HEK293T (cell line): ENCODE data around the gene UNC5CL.

Experiments
- ARNT ChIP-seq: fragments of 450-650 bp; IDR thresholded peaks from 2 replicates; pipeline ENCODE4 v1.6.1; 2017; ENCODE audit warnings: mild to moderate bottlenecking
- BHLHE40 ChIP-seq: fragments of 450-650 bp; IDR thresholded peaks from 2 replicates; pipeline ENCODE4 v1.6.1; 2016; ENCODE audit warnings: mild to moderate bottlenecking, moderate library complexity, borderline replicate concordance
- CTBP1 ChIP-seq: fragments of 450-650 bp; IDR thresholded peaks from 2 replicates; pipeline ENCODE4 v1.6.1; 2016; ENCODE audit warnings: borderline replicate concordance
- FOXA1 ChIP-seq: fragments of 450-650 bp; IDR thresholded peaks from 2 replicates; pipeline ENCODE4 v1.6.1; 2016; ENCODE audit warnings: mild to moderate bottlenecking
- FOXK2 ChIP-seq: fragments of 450-650 bp; IDR thresholded peaks from 2 replicates; pipeline ENCODE4 v1.6.1; 2016; ENCODE audit warnings: mild to moderate bottlenecking
- FOXM1 ChIP-seq: fragments of 450-650 bp; IDR thresholded peaks from 2 replicates; pipeline ENCODE4 v1.6.1; 2017; ENCODE audit warnings: mild to moderate bottlenecking, borderline replicate concordance
- HDGF ChIP-seq: fragments of 450-650 bp; IDR thresholded peaks from 2 replicates; pipeline ENCODE4 v1.6.1; 2017; ENCODE audit warnings: antibody characterized with exemption, borderline replicate concordance
- NFRKB ChIP-seq: fragments of 450-650 bp; IDR thresholded peaks from 2 replicates; pipeline ENCODE4 v1.6.1; 2016; ENCODE audit warnings: mild to moderate bottlenecking, moderate library complexity
- SP1 ChIP-seq: fragments of 450-650 bp; IDR thresholded peaks from 2 replicates; pipeline ENCODE4 v1.6.1; 2017
- SUZ12 ChIP-seq: fragments of 450-650 bp; IDR thresholded peaks from 2 replicates; pipeline ENCODE4 v1.6.1; 2016; ENCODE audit warnings: mild to moderate bottlenecking
- TARDBP ChIP-seq: fragments of 450-650 bp; IDR thresholded peaks from 2 replicates; pipeline ENCODE4 v1.6.1; 2016
- ZNF384 ChIP-seq: fragments of 450-650 bp; IDR thresholded peaks from 2 replicates; pipeline ENCODE4 v1.6.1; 2016
- TF ChIP-seq, protein P1 (sequence below): fragments of 450-650 bp; IDR thresholded peaks from 2 replicates; pipeline ENCODE4 v1.6.1; 2016

DNA sequence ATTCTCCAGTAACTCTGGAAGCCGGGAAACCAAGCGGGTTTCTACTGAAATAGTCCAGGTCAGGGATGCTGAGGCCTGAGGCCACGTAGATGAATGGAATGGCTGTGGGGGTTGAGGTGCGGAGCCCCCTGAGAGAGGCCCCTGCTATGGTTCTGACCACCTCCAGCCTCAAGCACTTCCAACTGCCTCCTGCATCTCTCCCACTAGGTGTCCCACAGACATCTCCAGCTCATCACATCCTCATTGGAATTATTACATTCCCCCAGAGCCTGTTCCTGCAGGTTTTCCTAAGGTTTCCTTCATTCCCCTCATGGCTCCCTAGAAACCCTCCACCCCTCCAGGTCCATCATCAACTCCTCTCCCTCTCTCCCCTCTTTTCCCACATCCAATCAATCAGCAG is 48.7 kb downstream of the UNC5CL start:
- TF ChIP-seq TARDBP = no peak
- TF ChIP-seq, protein P1, sequence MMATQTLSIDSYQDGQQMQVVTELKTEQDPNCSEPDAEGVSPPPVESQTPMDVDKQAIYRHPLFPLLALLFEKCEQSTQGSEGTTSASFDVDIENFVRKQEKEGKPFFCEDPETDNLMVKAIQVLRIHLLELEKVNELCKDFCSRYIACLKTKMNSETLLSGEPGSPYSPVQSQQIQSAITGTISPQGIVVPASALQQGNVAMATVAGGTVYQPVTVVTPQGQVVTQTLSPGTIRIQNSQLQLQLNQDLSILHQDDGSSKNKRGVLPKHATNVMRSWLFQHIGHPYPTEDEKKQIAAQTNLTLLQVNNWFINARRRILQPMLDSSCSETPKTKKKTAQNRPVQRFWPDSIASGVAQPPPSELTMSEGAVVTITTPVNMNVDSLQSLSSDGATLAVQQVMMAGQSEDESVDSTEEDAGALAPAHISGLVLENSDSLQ = no peak
- no peak for TF ChIP-seq SP1
- no peak for TF ChIP-seq ZNF384
- no peak for TF ChIP-seq CTBP1
- no peak for TF ChIP-seq ARNT
- no peak for TF ChIP-seq SUZ12
- no peak for TF ChIP-seq FOXK2
- TF ChIP-seq FOXM1 = no peak
- no peak for TF ChIP-seq BHLHE40
- TF ChIP-seq FOXA1 = no peak
- TF ChIP-seq HDGF = no peak
- TF ChIP-seq NFRKB = no peak
